GM19238 (cell line): ENCODE measurements around the gene TCTN3.
"Not testable (repeated sequence)": the region's sequence is repeated elsewhere in the genome, so short reads cannot be mapped to it uniquely, and the experiment has no call there.

Experiments used
- DNase-seq: peaks from one replicate; pipeline ENCODE4 v3.0.0; 2011; ENCODE audit warnings: low spot score; ENCODE audit not compliant: insufficient read length

The TCTN3 gene

GRCh38 chr10:95637140-95637539 is 56.6 kb downstream of the TCTN3 start:
- DNase-seq = no peak

GRCh38 chr10:95635319-95635733 is 58.4 kb downstream of the TCTN3 start:
- DNase-seq = no peak

GRCh38 chr10:95628786-95629185 is 64.9 kb downstream of the TCTN3 start:
- DNase-seq = no peak

GRCh38 chr10:95626500-95626899 is 67.2 kb downstream of the TCTN3 start:
- no peak for DNase-seq

- not testable (repeated sequence) for DNase-seq
Observed at GRCh38 chr10:95620415-95620814, 73.3 kb downstream of the TCTN3 start.

- no peak for DNase-seq
Observed at GRCh38 chr10:95618101-95618500, 75.6 kb downstream of the TCTN3 start.

- DNase-seq = no peak
Observed at GRCh38 chr10:95616446-95616845, 77.3 kb downstream of the TCTN3 start.
